HepG2 (cell line): Measurements from ENCODE around the gene YBX2. TPM values are rescaled to one million over a fixed set of nuclear protein-coding genes. Genes with fewer than 3 reads are reported as not detected.

Source experiments
- ARID2 ChIP-seq: sonication (generic); formaldehyde crosslinking; IDR thresholded peaks from 2 replicates; pipeline ENCODE4 v1.8.1; 2022; ENCODE audit warnings: mild to moderate bottlenecking, missing genetic modification reagents, borderline replicate concordance
- ETV6 ChIP-seq: sonication (generic); formaldehyde crosslinking; conservative IDR thresholded peaks from 2 replicates; pipeline ENCODE4 v1.4.0; 2020; ENCODE audit warnings: missing genetic modification reagents
- HOXA3 ChIP-seq: sonication (generic); formaldehyde crosslinking; IDR thresholded peaks from 2 replicates; pipeline ENCODE4 v1.5.0; 2020; ENCODE audit warnings: missing genetic modification reagents
- HOXA9 ChIP-seq: sonication (generic); formaldehyde crosslinking; IDR thresholded peaks from 2 replicates; pipeline ENCODE4 v1.8.1; 2022; ENCODE audit warnings: missing genetic modification reagents, mild to moderate bottlenecking, moderate library complexity, borderline replicate concordance
- KLF11 ChIP-seq: IDR thresholded peaks from 2 replicates; pipeline ENCODE4 v1.6.1; 2016; ENCODE audit warnings: missing compliant biosample characterization
- LRRFIP1 ChIP-seq: sonication (generic); formaldehyde crosslinking; conservative IDR thresholded peaks from 2 replicates; pipeline ENCODE4 v1.4.0; 2020; ENCODE audit warnings: missing genetic modification reagents
- MAF1 ChIP-seq: sonication (generic); formaldehyde crosslinking; IDR thresholded peaks from 2 replicates; pipeline ENCODE4 v1.5.0; 2020; ENCODE audit warnings: missing genetic modification reagents, borderline replicate concordance
- NCOA2 ChIP-seq: sonication (generic); formaldehyde crosslinking; IDR thresholded peaks from 2 replicates; pipeline ENCODE4 v1.8.0; 2022; ENCODE audit warnings: inconsistent platforms
- POLR2A ChIP-seq, 2 experiments: IDR thresholded peaks; 2 replicates each; pipeline ENCODE4 v1.6.1; 2011; ENCODE audit warnings: low read depth in 2 of 2, low read length in 2 of 2, mild to moderate bottlenecking in 1 of 2, moderate library complexity in 1 of 2; ENCODE audit not compliant: insufficient read depth in 1 of 2
- RBM39 ChIP-seq: fragments of 200-400 bp; formaldehyde crosslinking; IDR thresholded peaks from one replicate; pipeline ENCODE4 v1.6.1; 2018; ENCODE audit warnings: antibody characterized with exemption, mild to moderate bottlenecking, low read depth, low read length; ENCODE audit not compliant: poor library complexity, severe bottlenecking
- RXRA ChIP-seq: sonication (generic); formaldehyde crosslinking; IDR thresholded peaks from 2 replicates; pipeline ENCODE4 v1.5.1; 2020; ENCODE audit warnings: missing genetic modification reagents
- SIX1 ChIP-seq: sonication (generic); formaldehyde crosslinking; IDR thresholded peaks from 2 replicates; pipeline ENCODE4 v1.4.0; 2020; ENCODE audit warnings: missing genetic modification reagents, borderline replicate concordance
- SIX4 ChIP-seq: sonication (generic); formaldehyde crosslinking; IDR thresholded peaks from 2 replicates; pipeline ENCODE4 v1.4.0; 2020; ENCODE audit warnings: missing genetic modification reagents
- SMAD1 ChIP-seq: sonication (generic); formaldehyde crosslinking; IDR thresholded peaks from 2 replicates; pipeline ENCODE4 v1.4.0; 2020; ENCODE audit warnings: missing genetic modification reagents, low read depth, mild to moderate bottlenecking, borderline replicate concordance
- SMAD3 ChIP-seq: sonication (generic); formaldehyde crosslinking; IDR thresholded peaks from 2 replicates; pipeline ENCODE4 v1.4.0; 2020; ENCODE audit warnings: missing genetic modification reagents
- SPEN ChIP-seq: sonication (generic); formaldehyde crosslinking; IDR thresholded peaks from 2 replicates; pipeline ENCODE4 v1.5.1; 2020; ENCODE audit warnings: low read depth, mild to moderate bottlenecking, missing genetic modification reagents
- SSRP1 ChIP-seq: IDR thresholded peaks from 2 replicates; pipeline ENCODE4 v1.6.1; 2016; ENCODE audit warnings: control low read depth
- ZBTB38 ChIP-seq: sonication (generic); formaldehyde crosslinking; IDR thresholded peaks from 2 replicates; pipeline ENCODE4 v1.5.1; 2020; ENCODE audit warnings: mild to moderate bottlenecking, missing genetic modification reagents
- ZFP82 ChIP-seq: sonication (generic); formaldehyde crosslinking; IDR thresholded peaks from 2 replicates; pipeline ENCODE4 v1.5.1; 2020; ENCODE audit warnings: mild to moderate bottlenecking, missing genetic modification reagents, borderline replicate concordance
- ZNF615 ChIP-seq: sonication (generic); formaldehyde crosslinking; IDR thresholded peaks from 2 replicates; pipeline ENCODE4 v1.5.0; 2020; ENCODE audit warnings: mild to moderate bottlenecking, missing genetic modification reagents, borderline replicate concordance
- ZNF616 ChIP-seq: sonication (generic); formaldehyde crosslinking; IDR thresholded peaks from 2 replicates; pipeline ENCODE4 v1.5.0; 2020; ENCODE audit warnings: low read depth, mild to moderate bottlenecking, missing genetic modification reagents
- ZSCAN21 ChIP-seq: sonication (generic); formaldehyde crosslinking; IDR thresholded peaks from 2 replicates; pipeline ENCODE4 v1.8.0; 2022; ENCODE audit warnings: mild to moderate bottlenecking, missing genetic modification reagents, moderate library complexity, borderline replicate concordance
- polyA plus RNA-seq, 8 experiments: library from polyadenylated mRNA; depleted of rRNA in 3 of 8; stranded (reverse) in 7 of 8; unstranded in 1 of 8; fragments of >200 nt; fragmentation: Illumina TruSeq in 4 of 8; extraction: Trizol in 4 of 8; gene quantifications; 2 replicates each; pipeline versions ENCODE4 v1.2.1 to v1.2.3, GENCODE V29; 2011 to 2016; ENCODE audit warnings: low read depth in 4 of 8, missing spikeins in 1 of 8, mixed read lengths in 1 of 8; ENCODE audit not compliant: insufficient read depth in 1 of 8
- total RNA-seq, 5 experiments: library from RNA; depleted of rRNA; stranded (reverse); fragments of >200 nt; fragmentation: Illumina TruSeq; extraction: Trizol; gene quantifications; 2 replicates each; pipeline ENCODE4 v1.2.3, GENCODE V29; 2016; ENCODE audit warnings: low read depth in 1 of 5
- TF ChIP-seq, protein P1 (sequence below): sonication (generic); formaldehyde crosslinking; IDR thresholded peaks from 2 replicates; pipeline ENCODE4 v1.5.1; 2020; ENCODE audit warnings: mild to moderate bottlenecking, moderate library complexity, missing genetic modification reagents
- TF ChIP-seq, protein P2 (sequence below): sonication (generic); formaldehyde crosslinking; IDR thresholded peaks from 2 replicates; pipeline ENCODE4 v1.4.0; 2020; ENCODE audit warnings: missing genetic modification reagents

YBX2 gene
- total and polyA plus RNA-seq, 2 of the 13 experiments (the other 11 are each of a cell fraction or from before 2014, with no cell fraction given): 0.12 to 0.22 TPM

- TF ChIP-seq POLR2A (IDR thresholded peaks at IDR 0.05; ENCODE audit: insufficient read depth in 1 of 2, low read depth in 2 of 2, low read length in 2 of 2) (0 out of 4 replicates have a peak, but pooled peaks of 1 of the 2 experiments have one; percentile 2), ZBTB38 (CRISPR knock-in tag) (0 out of 2 replicates have a peak, but pooled peaks have one; percentile 20), NCOA2 (CRISPR knock-in tag) (0 out of 2 replicates have a peak, but pooled peaks have one; percentile 13), HOXA3 (CRISPR knock-in tag) (0 out of 2 replicates have a peak, but pooled peaks have one; percentile 29), SSRP1 (CRISPR knock-in tag) (no peak), ZFP82 (CRISPR knock-in tag) (0 out of 2 replicates have a peak, but pooled peaks have one; percentile 46), ETV6 (CRISPR knock-in tag) (no peak), SIX4 (peak; percentile 78), LRRFIP1 (CRISPR knock-in tag) (no peak), MAF1 (0 out of 2 replicates have a peak, but pooled peaks have one; percentile 38), ZNF616 (CRISPR knock-in tag) (no peak), SIX1 (peak; percentile 87; the same call in 1 of the 2 replicates), RBM39 (no peak), SMAD1 (no peak), ZNF615 (CRISPR knock-in tag) (no peak), SPEN (CRISPR knock-in tag) (peak; percentile 35; the same call in 1 of the 2 replicates), KLF11 (no peak), RXRA (0 out of 2 replicates have a peak, but pooled peaks have one; percentile 50), HOXA9 (CRISPR knock-in tag) (no peak), ARID2 (CRISPR knock-in tag) (no peak), SMAD3 (CRISPR knock-in tag) (no peak), ZSCAN21 (CRISPR knock-in tag) (peak; percentile 17; the same call in 1 of the 2 replicates)
- TF ChIP-seq, protein P1, sequence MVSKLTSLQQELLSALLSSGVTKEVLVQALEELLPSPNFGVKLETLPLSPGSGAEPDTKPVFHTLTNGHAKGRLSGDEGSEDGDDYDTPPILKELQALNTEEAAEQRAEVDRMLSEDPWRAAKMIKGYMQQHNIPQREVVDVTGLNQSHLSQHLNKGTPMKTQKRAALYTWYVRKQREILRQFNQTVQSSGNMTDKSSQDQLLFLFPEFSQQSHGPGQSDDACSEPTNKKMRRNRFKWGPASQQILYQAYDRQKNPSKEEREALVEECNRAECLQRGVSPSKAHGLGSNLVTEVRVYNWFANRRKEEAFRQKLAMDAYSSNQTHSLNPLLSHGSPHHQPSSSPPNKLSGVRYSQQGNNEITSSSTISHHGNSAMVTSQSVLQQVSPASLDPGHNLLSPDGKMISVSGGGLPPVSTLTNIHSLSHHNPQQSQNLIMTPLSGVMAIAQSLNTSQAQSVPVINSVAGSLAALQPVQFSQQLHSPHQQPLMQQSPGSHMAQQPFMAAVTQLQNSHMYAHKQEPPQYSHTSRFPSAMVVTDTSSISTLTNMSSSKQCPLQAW (CRISPR knock-in tag): peak; percentile 37; the same call in 1 of the 2 replicates
- TF ChIP-seq, protein P2, sequence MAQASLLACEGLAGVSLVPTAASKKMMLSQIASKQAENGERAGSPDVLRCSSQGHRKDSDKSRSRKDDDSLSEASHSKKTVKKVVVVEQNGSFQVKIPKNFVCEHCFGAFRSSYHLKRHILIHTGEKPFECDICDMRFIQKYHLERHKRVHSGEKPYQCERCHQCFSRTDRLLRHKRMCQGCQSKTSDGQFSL: peak; percentile 72; the same call in 1 of the 2 replicates
Measured at GRCh38 chr17:7281953-7282751, 12.3 kb downstream of the YBX2 start (continued).
